Endothelial cell of umbilical vein (primary cell): ENCODE results near the gene BRF1.

ENCODE experiments used
- EZH2 ChIP-seq: IDR thresholded peaks from 2 replicates; pipeline ENCODE4 v1.6.1; 2012; ENCODE audit warnings: borderline replicate concordance, low read depth, mild to moderate bottlenecking, moderate library complexity, low read length, inconsistent platforms; ENCODE audit not compliant: severe bottlenecking
- FOS ChIP-seq: IDR thresholded peaks from 2 replicates; pipeline ENCODE4 v1.6.1; 2011; ENCODE audit warnings: mild to moderate bottlenecking, low read length, moderate library complexity, borderline replicate concordance; ENCODE audit not compliant: insufficient read depth
- GATA2 ChIP-seq: IDR thresholded peaks from 2 replicates; pipeline ENCODE4 v1.7.0; 2011; ENCODE audit warnings: low read depth, mild to moderate bottlenecking, moderate library complexity, mixed read lengths, low read length; ENCODE audit not compliant: insufficient read length, insufficient read depth
- JUN ChIP-seq: IDR thresholded peaks from 2 replicates; pipeline ENCODE4 v1.6.1; 2011; ENCODE audit warnings: borderline replicate concordance, low read depth; ENCODE audit not compliant: insufficient read length, insufficient read depth
- MAX ChIP-seq: IDR thresholded peaks from 2 replicates; pipeline ENCODE4 v1.6.1; 2011; ENCODE audit not compliant: insufficient read depth, insufficient read length
- MYC ChIP-seq: IDR thresholded peaks from one replicate; pipeline ENCODE4 v1.6.1; 2011; ENCODE audit warnings: mild to moderate bottlenecking, low read depth, low read length
- POLR2A ChIP-seq: IDR thresholded peaks from 2 replicates; pipeline ENCODE4 v1.6.1; 2012; ENCODE audit warnings: low read depth, mild to moderate bottlenecking, control low read depth, low read length
- POLR2AphosphoS5 ChIP-seq: IDR thresholded peaks from 2 replicates; pipeline ENCODE4 v1.6.1; 2012; ENCODE audit warnings: low read depth, mild to moderate bottlenecking, control low read depth, low read length, moderate library complexity; ENCODE audit not compliant: insufficient read depth
- TF ChIP-seq, protein P1 (sequence below), 2 donors: IDR thresholded peaks; 1 replicate in 1 of 2; 2 replicates in 1 of 2; pipeline ENCODE4 v1.5.1; 2011; ENCODE audit warnings: low read length in 2 of 2, mild to moderate bottlenecking in 2 of 2, moderate library complexity in 2 of 2, control low read depth in 1 of 2, inconsistent platforms in 1 of 2, low read depth in 1 of 2; ENCODE audit not compliant: insufficient read depth in 1 of 2; ENCODE audit errors: extremely low read depth in 1 of 2

DNA sequence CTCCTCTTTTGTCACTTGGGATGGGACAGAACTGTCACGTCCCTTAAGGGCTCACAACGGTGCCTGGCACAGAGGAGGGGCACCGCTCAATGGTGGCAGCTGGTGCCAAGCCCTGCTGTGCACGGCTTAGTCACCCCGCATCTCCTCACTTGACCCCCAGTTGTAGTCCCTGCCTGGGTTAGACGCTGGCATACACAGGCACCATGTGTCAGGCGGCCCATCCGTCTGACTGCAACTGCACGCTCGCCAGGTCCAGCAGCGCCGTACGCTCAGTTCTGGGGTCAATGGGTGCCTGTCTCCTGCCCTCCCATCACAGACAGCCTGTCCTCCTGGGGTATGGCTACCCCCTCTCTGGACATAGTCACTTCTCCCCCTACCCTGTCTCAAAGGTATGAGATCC is 12.2 kb upstream of the BRF1 start:
- TF ChIP-seq MAX (no peak), POLR2A (no peak), POLR2AphosphoS5 (no peak), EZH2 (no peak), FOS (no peak), MYC (no peak), GATA2 (no peak), JUN (no peak)
- TF ChIP-seq, protein P1, sequence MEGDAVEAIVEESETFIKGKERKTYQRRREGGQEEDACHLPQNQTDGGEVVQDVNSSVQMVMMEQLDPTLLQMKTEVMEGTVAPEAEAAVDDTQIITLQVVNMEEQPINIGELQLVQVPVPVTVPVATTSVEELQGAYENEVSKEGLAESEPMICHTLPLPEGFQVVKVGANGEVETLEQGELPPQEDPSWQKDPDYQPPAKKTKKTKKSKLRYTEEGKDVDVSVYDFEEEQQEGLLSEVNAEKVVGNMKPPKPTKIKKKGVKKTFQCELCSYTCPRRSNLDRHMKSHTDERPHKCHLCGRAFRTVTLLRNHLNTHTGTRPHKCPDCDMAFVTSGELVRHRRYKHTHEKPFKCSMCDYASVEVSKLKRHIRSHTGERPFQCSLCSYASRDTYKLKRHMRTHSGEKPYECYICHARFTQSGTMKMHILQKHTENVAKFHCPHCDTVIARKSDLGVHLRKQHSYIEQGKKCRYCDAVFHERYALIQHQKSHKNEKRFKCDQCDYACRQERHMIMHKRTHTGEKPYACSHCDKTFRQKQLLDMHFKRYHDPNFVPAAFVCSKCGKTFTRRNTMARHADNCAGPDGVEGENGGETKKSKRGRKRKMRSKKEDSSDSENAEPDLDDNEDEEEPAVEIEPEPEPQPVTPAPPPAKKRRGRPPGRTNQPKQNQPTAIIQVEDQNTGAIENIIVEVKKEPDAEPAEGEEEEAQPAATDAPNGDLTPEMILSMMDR (IDR thresholded peaks at IDR 0.05; ENCODE audit: extremely low read depth in 1 of 2, insufficient read depth in 1 of 2, low read depth in 1 of 2, low read length in 2 of 2) = no peak
